Measurements from ENCODE around the gene ABTB2. TPM values are rescaled to one million over a fixed set of nuclear protein-coding genes. Genes with fewer than 3 reads are reported as not detected.

Gene ABTB2
- polyA plus RNA-seq, 3 donors = 6.8 to 17.4 (median 8.0) TPM

GRCh38 chr11:34328632-34328910, 29.2 kb downstream of the ABTB2 start:
- no peak for DNase-seq (ENCODE audit: extremely low read depth in 1 of 11, low read depth in 9 of 11, low spot score in 4 of 11)

GRCh38 chr11:34327804-34328631, 29.8 kb downstream of the ABTB2 start:
- no peak for DNase-seq (ENCODE audit: extremely low read depth in 1 of 11, low read depth in 9 of 11, low spot score in 4 of 11)

GRCh38 chr11:34324466-34324865, 33.3 kb downstream of the ABTB2 start:
- DNase-seq (ENCODE audit: extremely low read depth in 1 of 11, low read depth in 9 of 11, low spot score in 4 of 11) = no peak

- no peak for DNase-seq (ENCODE audit: extremely low read depth in 1 of 11, low read depth in 9 of 11, low spot score in 4 of 11)
Measured at GRCh38 chr11:34323601-34324000, 34.2 kb downstream of the ABTB2 start.

- DNase-seq (ENCODE audit: extremely low read depth in 1 of 11, low read depth in 9 of 11, low spot score in 4 of 11) = no peak
Measured at GRCh38 chr11:34318111-34319037, 39.4 kb downstream of the ABTB2 start.

- DNase-seq (ENCODE audit: extremely low read depth in 1 of 11, low read depth in 9 of 11, low spot score in 4 of 11) = no peak
Measured at GRCh38 chr11:34317666-34318065, 40.1 kb downstream of the ABTB2 start.

- DNase-seq (ENCODE audit: extremely low read depth in 1 of 11, low read depth in 9 of 11, low spot score in 4 of 11) = no peak
Measured at GRCh38 chr11:34317036-34317360, 40.8 kb downstream of the ABTB2 start.

- DNase-seq (ENCODE audit: extremely low read depth in 1 of 11, low read depth in 9 of 11, low spot score in 4 of 11) = no peak
Measured at GRCh38 chr11:34316347-34317035, 41.3 kb downstream of the ABTB2 start.

- DNase-seq (ENCODE audit: extremely low read depth in 1 of 11, low read depth in 9 of 11, low spot score in 4 of 11) = no peak
Measured at GRCh38 chr11:34315394-34315793, 42.4 kb downstream of the ABTB2 start.

- no peak for DNase-seq (ENCODE audit: extremely low read depth in 1 of 11, low read depth in 9 of 11, low spot score in 4 of 11)
Measured at GRCh38 chr11:34314936-34315335, 42.9 kb downstream of the ABTB2 start.

GRCh38 chr11:34314176-34314575, 43.6 kb downstream of the ABTB2 start:
- no peak for DNase-seq (ENCODE audit: extremely low read depth in 1 of 11, low read depth in 9 of 11, low spot score in 4 of 11)

GRCh38 chr11:34313099-34313517, 44.7 kb downstream of the ABTB2 start:
- no peak for DNase-seq (ENCODE audit: extremely low read depth in 1 of 11, low read depth in 9 of 11, low spot score in 4 of 11)

GRCh38 chr11:34311126-34311525, 46.7 kb downstream of the ABTB2 start:
- no peak for DNase-seq (ENCODE audit: extremely low read depth in 1 of 11, low read depth in 9 of 11, low spot score in 4 of 11)

GRCh38 chr11:34309965-34310364, 47.8 kb downstream of the ABTB2 start:
- no peak for DNase-seq (ENCODE audit: extremely low read depth in 1 of 11, low read depth in 9 of 11, low spot score in 4 of 11)

GRCh38 chr11:34308913-34309585, 48.8 kb downstream of the ABTB2 start:
- DNase-seq (ENCODE audit: extremely low read depth in 1 of 11, low read depth in 9 of 11, low spot score in 4 of 11) = no peak

- DNase-seq (ENCODE audit: extremely low read depth in 1 of 11, low read depth in 9 of 11, low spot score in 4 of 11) = no peak
Measured at GRCh38 chr11:34308049-34308912, 49.5 kb downstream of the ABTB2 start.

GRCh38 chr11:34305780-34306179, 52.0 kb downstream of the ABTB2 start:
- no peak for DNase-seq (ENCODE audit: extremely low read depth in 1 of 11, low read depth in 9 of 11, low spot score in 4 of 11)

GRCh38 chr11:34305193-34305592, 52.6 kb downstream of the ABTB2 start:
- no peak for DNase-seq (ENCODE audit: extremely low read depth in 1 of 11, low read depth in 9 of 11, low spot score in 4 of 11)
